ENCODE data around the gene TAPBP. TPM values are rescaled to one million over a fixed set of nuclear protein-coding genes. Genes with fewer than 3 reads are reported as not detected.
A peak's percentile ranks its signal among the peaks of the same experiment; 100 is the strongest.
"Not testable (repeated sequence)": the region's sequence is repeated elsewhere in the genome, so short reads cannot be mapped to it uniquely, and the experiment has no call there.

Gene TAPBP
- 90.9 TPM for polyA plus RNA-seq
- long read RNA-seq, donor 1, transcript TAPBP-235 (5 exons, 1,239 nt) = minor isoform, 5 of 23 reads
- long read RNA-seq, donor 1, transcript TAPBP-234 (8 exons, 3,759 nt) = major isoform, 10 of 23 reads
- long read RNA-seq, donor 1, partial matches to known transcripts = 8 of 23 reads
- long read RNA-seq, donor 1, other reads (novel, unspliced or antisense) = 0 of 23 reads
- long read RNA-seq, donor 2, transcript TAPBP-240 (4 exons, 2,202 nt) = minor isoform, 6 of 29 reads
- long read RNA-seq, donor 2, transcript TAPBP-234 (8 exons, 3,759 nt) = major isoform, 12 of 29 reads
- long read RNA-seq, donor 2, transcript TAPBP-235 (5 exons, 1,239 nt) = minor isoform, 6 of 29 reads
- long read RNA-seq, donor 2, partial matches to known transcripts = 5 of 29 reads
- long read RNA-seq, donor 2, other reads (novel, unspliced or antisense) = 0 of 29 reads
- long read RNA-seq, donor 3, transcript TAPBP-234 (8 exons, 3,759 nt) = major isoform, 15 of 47 reads
- long read RNA-seq, donor 3, partial matches to known transcripts = 27 of 47 reads
- long read RNA-seq, donor 3, other reads (novel, unspliced or antisense) = 0 of 47 reads
- long read RNA-seq, donor 4, partial matches to known transcripts = 0 of 2 reads
- long read RNA-seq, donor 4, other reads (novel, unspliced or antisense) = 0 of 2 reads
- long read RNA-seq, donor 5, partial matches to known transcripts = 0 of 8 reads
- long read RNA-seq, donor 5, other reads (novel, unspliced or antisense) = 0 of 8 reads
- long read RNA-seq, donor 6, transcript TAPBP-234 (8 exons, 3,759 nt) = major isoform, 19 of 56 reads
- long read RNA-seq, donor 6, transcript TAPBP-235 (5 exons, 1,239 nt) = minor isoform, 5 of 56 reads
- long read RNA-seq, donor 6, partial matches to known transcripts = 29 of 56 reads
- long read RNA-seq, donor 6, other reads (novel, unspliced or antisense) = 0 of 56 reads
- long read RNA-seq, donor 7, partial matches to known transcripts = 0 of 5 reads
- long read RNA-seq, donor 7, other reads (novel, unspliced or antisense) = 0 of 5 reads
- long read RNA-seq, donor 8, transcript TAPBP-234 (8 exons, 3,759 nt) = major isoform, 12 of 34 reads
- long read RNA-seq, donor 8, transcript TAPBP-235 (5 exons, 1,239 nt) = minor isoform, 8 of 34 reads
- long read RNA-seq, donor 8, partial matches to known transcripts = 10 of 34 reads
- long read RNA-seq, donor 8, other reads (novel, unspliced or antisense) = 0 of 34 reads
- long read RNA-seq, donor 9, transcript TAPBP-234 (8 exons, 3,759 nt) = major isoform, 7 of 17 reads
- long read RNA-seq, donor 9, partial matches to known transcripts = 5 of 17 reads
- long read RNA-seq, donor 9, other reads (novel, unspliced or antisense) = 0 of 17 reads
- long read RNA-seq, donor 10, transcript TAPBP-234 (8 exons, 3,759 nt) = major isoform, 9 of 20 reads
- long read RNA-seq, donor 10, partial matches to known transcripts = 6 of 20 reads
- long read RNA-seq, donor 10, other reads (novel, unspliced or antisense) = 0 of 20 reads
- long read RNA-seq, donor 11, transcript TAPBP-234 (8 exons, 3,759 nt) = major isoform, 6 of 15 reads
- long read RNA-seq, donor 11, partial matches to known transcripts = 5 of 15 reads
- long read RNA-seq, donor 11, other reads (novel, unspliced or antisense) = 0 of 15 reads

DNA sequence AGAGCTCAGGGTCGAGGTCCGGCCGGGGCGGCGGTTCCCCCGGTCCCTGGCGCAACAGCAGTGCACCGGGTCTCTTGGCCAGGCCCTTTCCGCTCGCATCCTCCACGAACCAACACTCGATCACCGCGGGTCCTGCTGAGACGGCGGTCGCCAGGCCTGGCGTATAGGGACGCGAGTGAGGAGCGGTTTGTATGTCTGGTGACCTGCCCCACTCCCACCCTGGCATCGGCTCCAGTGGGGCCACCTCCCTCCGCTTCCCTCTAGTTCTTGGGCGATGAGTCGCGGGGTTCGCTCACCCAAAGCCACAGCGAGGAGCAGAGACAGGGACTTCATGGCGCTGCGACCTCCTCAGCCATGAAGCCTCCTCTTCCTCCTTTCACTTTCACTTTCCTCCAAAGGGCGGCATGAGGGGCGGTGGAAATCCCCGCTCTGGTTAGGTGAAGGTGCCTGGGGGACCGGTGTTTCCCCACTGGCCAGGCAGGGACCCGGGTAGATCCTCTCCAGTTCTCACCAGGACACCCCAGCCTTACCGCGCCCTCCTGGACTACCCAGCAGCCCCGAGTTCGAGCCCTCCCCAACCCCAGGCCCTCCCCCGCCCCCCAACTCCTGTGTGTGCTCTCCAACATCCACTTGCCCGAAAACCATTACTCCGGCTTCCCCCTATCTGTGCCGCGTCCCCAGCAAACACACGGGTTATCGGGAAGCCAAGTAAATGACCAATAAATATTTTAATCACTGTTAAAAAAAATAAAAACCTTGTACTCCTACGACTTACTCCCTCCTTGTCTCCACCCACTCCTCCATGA is at the start of gene TAPBP:
Gene TAPBP (minus strand): TSS at position 370 of the 806 bp plus-strand sequence. CDS start 37 bp downstream, at position 333.
- Histone ChIP-seq H3K27ac (ENCODE audit: low read length) (peak within 1 kb of the TSS; percentile 96), H3K9me3 (ENCODE audit: control insufficient read depth, low read depth, low read length) (no peaks in the 10 kb centered on the region), H3K4me1 (ENCODE audit: control insufficient read depth, insufficient read depth, low read length) (peaks cover 34% of the 10 kb centered on the region), H3K27me3 (ENCODE audit: control insufficient read depth, insufficient read depth, low read length) (no peaks in the 10 kb centered on the region), H3K4me3 (ENCODE audit: low read length) (peak within 1 kb of the TSS; percentile 92), H3K36me3 (ENCODE audit: control insufficient read depth, insufficient read depth, low read length) (peaks cover 29% of the 10 kb centered on the region)
- no CpG with 5 or more reads among the region's 47 CpGs for WGBS (ENCODE audit: insufficient coverage, low lambda C conversion rate)
- DNase-seq = peak; percentile 62 to 85

DNA sequence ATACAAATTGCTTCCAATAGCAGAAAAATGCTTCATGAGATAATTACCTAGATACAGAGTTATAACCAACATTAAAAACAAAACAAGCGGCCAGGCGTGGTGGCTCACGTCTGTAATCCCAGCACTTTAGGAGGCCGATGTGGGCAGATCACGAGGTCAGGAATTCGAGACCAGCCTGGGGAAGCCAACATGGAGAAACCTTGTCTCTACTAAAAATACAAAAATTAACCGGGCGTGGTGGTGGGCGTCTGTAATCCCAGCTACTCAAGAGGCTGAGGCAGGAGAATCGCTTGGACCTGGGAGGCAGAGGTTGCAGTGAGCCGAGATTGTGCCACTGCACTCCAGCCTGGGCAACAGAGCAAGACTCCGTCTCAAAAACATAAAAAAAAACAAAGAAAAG is 49.6 kb upstream of the TAPBP start:
- H3K27me3 ChIP-seq (ENCODE audit: control insufficient read depth, insufficient read depth, low read length); H3K4me3 ChIP-seq (ENCODE audit: low read length); H3K36me3 ChIP-seq (ENCODE audit: control insufficient read depth, insufficient read depth, low read length); H3K4me1 ChIP-seq (ENCODE audit: control insufficient read depth, insufficient read depth, low read length); H3K9me3 ChIP-seq (ENCODE audit: control insufficient read depth, low read depth, low read length); DNase-seq; H3K27ac ChIP-seq (ENCODE audit: low read length): not testable (repeated sequence)
- WGBS (ENCODE audit: insufficient coverage, low lambda C conversion rate) = 90% methylated on average over 3 of the region's 12 CpGs

DNA sequence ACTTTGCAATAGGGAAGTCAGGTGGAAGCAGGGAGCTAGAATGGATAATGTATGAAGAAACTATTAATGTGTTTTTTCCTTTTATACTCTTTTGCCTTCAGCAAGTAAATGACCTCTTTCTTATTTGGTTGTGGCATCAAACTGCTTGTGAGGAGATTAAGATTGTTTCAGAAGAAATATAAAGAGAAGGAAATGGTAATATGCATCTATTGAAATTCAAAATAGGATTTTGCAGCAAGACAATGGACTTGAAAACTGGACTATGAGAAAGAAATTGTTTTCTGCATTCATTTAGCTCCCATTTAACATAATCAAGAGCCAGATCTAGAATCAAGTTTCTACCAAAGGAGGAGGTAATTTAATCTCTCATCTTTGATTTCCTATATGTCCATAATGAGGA is 45.5 kb upstream of the TAPBP start:
- Histone ChIP-seq H3K9me3 (ENCODE audit: control insufficient read depth, low read depth, low read length) (no peaks in the 10 kb centered on the region), H3K4me3 (ENCODE audit: low read length) (no peak overlapping the region), H3K4me1 (ENCODE audit: control insufficient read depth, insufficient read depth, low read length) (no peaks in the 10 kb centered on the region), H3K27ac (ENCODE audit: low read length) (no peak overlapping the region), H3K36me3 (ENCODE audit: control insufficient read depth, insufficient read depth, low read length) (no peaks in the 10 kb centered on the region), H3K27me3 (ENCODE audit: control insufficient read depth, insufficient read depth, low read length) (peaks cover 3% of the 10 kb centered on the region)
- no peak for DNase-seq

- 100% methylated on average over 2 of the region's 13 CpGs for WGBS (ENCODE audit: insufficient coverage, low lambda C conversion rate)
- H3K4me1 ChIP-seq (ENCODE audit: control insufficient read depth, insufficient read depth, low read length); H3K36me3 ChIP-seq (ENCODE audit: control insufficient read depth, insufficient read depth, low read length); H3K9me3 ChIP-seq (ENCODE audit: control insufficient read depth, low read depth, low read length); H3K27ac ChIP-seq (ENCODE audit: low read length); DNase-seq; H3K27me3 ChIP-seq (ENCODE audit: control insufficient read depth, insufficient read depth, low read length); H3K4me3 ChIP-seq (ENCODE audit: low read length): not testable (repeated sequence)
Observed at GRCh38 chr6:33357160-33357871, 43.4 kb upstream of the TAPBP start.

DNA sequence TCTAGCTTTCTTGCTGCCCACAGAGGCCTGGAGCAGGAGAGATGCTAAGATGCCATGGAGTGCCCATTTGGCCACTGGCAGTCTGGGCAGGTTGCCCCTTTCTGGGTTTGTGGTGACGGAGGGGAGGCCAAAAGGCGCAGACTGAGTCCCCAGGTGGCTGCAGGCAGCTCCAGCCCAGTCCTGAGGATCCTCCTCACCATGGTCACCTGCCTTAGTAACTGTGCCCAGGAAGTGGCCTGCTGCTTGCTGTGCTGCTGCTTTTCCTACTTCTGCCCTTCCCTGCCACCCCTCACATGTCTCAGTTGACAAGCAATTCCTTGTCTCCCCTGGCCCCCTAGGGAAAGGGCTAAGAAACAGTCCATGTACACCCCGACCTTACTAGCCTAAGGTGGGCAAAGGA is 42.4 kb upstream of the TAPBP start:
- Histone ChIP-seq H3K9me3 (ENCODE audit: control insufficient read depth, low read depth, low read length) (no peaks in the 10 kb centered on the region), H3K27ac (ENCODE audit: low read length) (peak overlapping the region; percentile 46), H3K4me1 (ENCODE audit: control insufficient read depth, insufficient read depth, low read length) (no peaks in the 10 kb centered on the region), H3K36me3 (ENCODE audit: control insufficient read depth, insufficient read depth, low read length) (no peaks in the 10 kb centered on the region), H3K27me3 (ENCODE audit: control insufficient read depth, insufficient read depth, low read length) (peaks cover 3% of the 10 kb centered on the region), H3K4me3 (ENCODE audit: low read length) (no peak overlapping the region)
- no CpG with 5 or more reads among the region's 3 CpGs for WGBS (ENCODE audit: insufficient coverage, low lambda C conversion rate)
- no peak for DNase-seq

- H3K27ac ChIP-seq (ENCODE audit: low read length) = peak overlapping the region; percentile 46
- H3K27me3 ChIP-seq (ENCODE audit: control insufficient read depth, insufficient read depth, low read length); H3K36me3 ChIP-seq (ENCODE audit: control insufficient read depth, insufficient read depth, low read length); DNase-seq; H3K4me1 ChIP-seq (ENCODE audit: control insufficient read depth, insufficient read depth, low read length); H3K9me3 ChIP-seq (ENCODE audit: control insufficient read depth, low read depth, low read length); H3K4me3 ChIP-seq (ENCODE audit: low read length): not testable (repeated sequence)
- WGBS (ENCODE audit: insufficient coverage, low lambda C conversion rate) = 68% methylated on average over 3 of the region's 6 CpGs
Observed at GRCh38 chr6:33355860-33356259, 42.0 kb upstream of the TAPBP start.

DNA sequence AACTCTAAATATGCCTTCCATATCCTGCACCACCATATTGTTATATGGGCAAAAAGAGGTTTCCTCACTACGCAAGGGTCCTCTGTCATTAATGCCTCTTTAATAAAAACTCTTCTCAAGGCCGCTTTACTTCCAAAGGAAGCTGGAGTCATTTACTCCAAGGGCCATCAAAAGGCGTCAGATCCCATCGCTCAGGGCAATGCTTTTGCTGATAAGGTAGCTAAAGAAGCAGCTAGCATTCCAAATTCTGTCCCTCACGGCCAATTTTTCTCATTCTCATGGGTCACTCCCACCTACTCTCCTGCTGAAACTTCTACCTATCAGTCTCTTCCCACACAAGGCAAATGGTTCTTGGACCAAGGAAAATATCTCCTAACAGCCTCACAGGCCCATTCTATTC is 33.9 kb upstream of the TAPBP start:
- no peaks in the 10 kb centered on the region for H3K36me3 ChIP-seq (ENCODE audit: control insufficient read depth, insufficient read depth, low read length)
- no peak overlapping the region for H3K4me3 ChIP-seq (ENCODE audit: low read length)
- no peak overlapping the region for H3K27ac ChIP-seq (ENCODE audit: low read length)
- H3K9me3 ChIP-seq (ENCODE audit: control insufficient read depth, low read depth, low read length) = no peaks in the 10 kb centered on the region
- no peaks in the 10 kb centered on the region for H3K4me1 ChIP-seq (ENCODE audit: control insufficient read depth, insufficient read depth, low read length)
- no peak for DNase-seq
- no peaks in the 10 kb centered on the region for H3K27me3 ChIP-seq (ENCODE audit: control insufficient read depth, insufficient read depth, low read length)
- no CpG with 5 or more reads among the region's 5 CpGs for WGBS (ENCODE audit: insufficient coverage, low lambda C conversion rate)

- not testable (repeated sequence) for DNase-seq; H3K4me3 ChIP-seq (ENCODE audit: low read length); H3K36me3 ChIP-seq (ENCODE audit: control insufficient read depth, insufficient read depth, low read length); H3K9me3 ChIP-seq (ENCODE audit: control insufficient read depth, low read depth, low read length); H3K4me1 ChIP-seq (ENCODE audit: control insufficient read depth, insufficient read depth, low read length); H3K27ac ChIP-seq (ENCODE audit: low read length); H3K27me3 ChIP-seq (ENCODE audit: control insufficient read depth, insufficient read depth, low read length)
- WGBS (ENCODE audit: insufficient coverage, low lambda C conversion rate) = 80% methylated on average over 2 of the region's 5 CpGs
Observed at GRCh38 chr6:33346972-33347371, 33.1 kb upstream of the TAPBP start.
